ENCODE data around the gene TPGS1.

Gene TPGS1

GRCh38 chr19:517721-518597 is 10.7 kb downstream of the TPGS1 start:
- DNase-seq: no peak

DNA sequence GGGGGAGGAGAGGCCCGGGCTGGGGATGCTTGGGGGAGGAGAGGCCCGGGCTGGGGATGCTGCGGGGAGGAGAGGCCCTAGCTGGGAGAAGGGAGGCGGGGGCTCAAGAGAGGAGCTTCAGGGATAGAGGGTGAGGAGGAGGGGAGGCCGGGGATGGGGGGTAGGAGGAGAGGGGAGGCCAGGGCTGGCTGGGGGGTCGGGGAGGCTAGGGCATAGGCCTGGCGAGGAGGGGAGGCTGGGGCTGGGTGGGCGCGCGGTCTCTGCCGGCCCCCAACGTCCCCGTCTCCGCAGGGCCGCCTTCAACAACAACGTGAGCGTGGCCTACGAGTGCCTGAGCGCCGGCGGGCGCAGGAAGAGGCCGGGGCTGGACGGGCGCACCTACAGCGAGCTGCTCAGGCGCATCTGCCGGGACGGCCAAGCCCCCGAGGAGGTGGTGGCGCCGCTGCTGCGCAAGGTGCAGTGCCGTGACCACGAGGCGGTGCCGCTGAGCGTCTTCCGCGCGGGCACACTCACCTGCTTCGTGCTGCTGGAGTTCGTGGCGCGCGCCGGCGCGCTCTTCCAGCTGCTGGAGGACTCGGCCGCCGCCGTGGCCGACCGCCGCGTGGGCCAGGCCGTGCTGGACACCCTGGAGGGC is 11.4 kb downstream of the TPGS1 start:
- DNase-seq: peak in 1 of 56 donors; percentile 13

DNA sequence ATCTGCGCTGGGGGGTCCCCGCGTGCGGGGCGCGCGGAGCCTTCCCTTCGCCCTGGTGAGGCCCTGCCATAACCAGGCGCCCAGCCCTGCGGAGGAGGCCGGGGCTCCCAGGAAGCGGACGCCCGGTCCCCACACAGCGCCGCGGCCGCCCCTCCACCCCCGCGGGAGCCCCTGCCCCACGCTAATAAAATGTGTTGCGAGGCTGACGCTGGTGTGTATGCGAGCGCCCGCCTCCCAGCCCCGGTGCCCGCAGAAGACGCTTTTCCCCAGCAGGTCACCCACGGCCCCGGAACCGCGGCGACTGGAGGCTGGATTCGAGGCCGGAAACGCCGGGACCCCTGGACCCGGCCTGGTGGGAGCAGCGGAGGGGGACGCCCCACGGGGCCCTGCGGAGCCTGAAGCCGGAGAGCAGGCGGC is 12.2 kb downstream of the TPGS1 start:
- no peak for DNase-seq

DNA sequence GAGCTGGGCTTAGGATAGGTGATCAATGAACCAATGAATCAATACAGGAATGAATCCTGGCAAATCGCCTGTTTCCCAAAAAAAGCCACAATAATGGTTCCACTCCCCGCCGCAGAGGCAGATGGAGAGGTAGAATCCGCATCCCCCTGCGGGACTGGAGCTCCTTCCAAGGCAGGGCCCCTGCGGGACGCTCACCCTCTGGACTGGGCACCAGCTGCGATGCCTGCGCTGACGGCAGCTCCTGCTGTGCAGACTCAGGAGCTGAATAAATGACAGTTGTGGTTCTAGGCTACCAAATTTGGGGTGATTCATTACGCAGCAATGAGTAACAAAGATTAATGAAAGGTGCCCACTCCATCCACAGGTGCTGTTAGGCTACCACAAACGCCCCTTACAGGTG is 15.4 kb downstream of the TPGS1 start:
- DNase-seq: no peak

GRCh38 chr19:524062-524674 is 16.9 kb downstream of the TPGS1 start:
- no peak for DNase-seq

- DNase-seq: peak in 3 of 56 donors; percentile 20 to 50 (median 38)
Measured at GRCh38 chr19:525029-525428, 17.7 kb downstream of the TPGS1 start.

GRCh38 chr19:525857-526419 is 18.6 kb downstream of the TPGS1 start:
- DNase-seq: no peak

DNA sequence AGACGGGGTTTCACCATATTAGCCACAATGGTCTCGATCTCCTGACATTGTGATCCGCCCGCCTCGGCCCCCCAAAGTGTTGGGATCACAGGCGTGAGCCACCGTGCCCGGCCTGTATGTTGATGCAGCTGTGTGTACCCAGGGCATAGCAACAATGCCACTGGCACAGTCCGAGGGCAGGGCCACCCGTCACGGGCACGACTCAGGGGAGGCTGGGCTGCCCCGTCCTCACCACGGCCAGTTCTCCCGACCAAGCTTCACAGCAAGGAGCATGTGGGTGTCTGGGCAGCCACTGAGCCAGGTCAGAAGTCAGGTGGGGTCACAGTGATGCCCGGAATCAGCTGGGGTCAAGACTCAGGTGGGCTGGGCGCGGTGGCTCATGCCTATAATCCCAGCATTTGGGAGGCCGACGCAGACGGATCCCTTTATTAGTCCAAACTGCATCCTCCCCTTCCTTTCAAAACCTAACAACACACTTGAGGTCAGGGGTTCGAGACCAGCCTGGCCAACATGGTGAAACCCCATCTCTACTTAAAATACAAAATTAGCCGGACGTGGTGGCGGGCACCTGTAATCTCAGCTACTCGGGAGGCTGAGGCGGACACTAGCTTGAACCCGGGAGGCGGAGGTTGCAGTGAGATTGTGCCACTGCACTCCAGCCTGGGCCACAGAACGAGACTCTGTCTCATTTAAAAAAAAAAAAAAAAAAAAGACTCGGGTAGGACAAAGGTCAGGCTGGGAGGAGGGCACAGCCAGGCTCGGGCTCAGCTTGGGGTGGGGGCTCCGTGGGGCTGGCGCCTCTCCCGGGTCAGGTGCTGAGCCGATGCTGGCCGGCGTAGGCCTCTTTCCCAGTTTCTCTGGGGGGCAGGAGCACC is 23.1 kb downstream of the TPGS1 start:
- DNase-seq: no peak

GRCh38 chr19:531009-531752 is 23.9 kb downstream of the TPGS1 start:
- DNase-seq: peak in 50 of 56 donors; percentile 20 to 87 (median 67)

DNA sequence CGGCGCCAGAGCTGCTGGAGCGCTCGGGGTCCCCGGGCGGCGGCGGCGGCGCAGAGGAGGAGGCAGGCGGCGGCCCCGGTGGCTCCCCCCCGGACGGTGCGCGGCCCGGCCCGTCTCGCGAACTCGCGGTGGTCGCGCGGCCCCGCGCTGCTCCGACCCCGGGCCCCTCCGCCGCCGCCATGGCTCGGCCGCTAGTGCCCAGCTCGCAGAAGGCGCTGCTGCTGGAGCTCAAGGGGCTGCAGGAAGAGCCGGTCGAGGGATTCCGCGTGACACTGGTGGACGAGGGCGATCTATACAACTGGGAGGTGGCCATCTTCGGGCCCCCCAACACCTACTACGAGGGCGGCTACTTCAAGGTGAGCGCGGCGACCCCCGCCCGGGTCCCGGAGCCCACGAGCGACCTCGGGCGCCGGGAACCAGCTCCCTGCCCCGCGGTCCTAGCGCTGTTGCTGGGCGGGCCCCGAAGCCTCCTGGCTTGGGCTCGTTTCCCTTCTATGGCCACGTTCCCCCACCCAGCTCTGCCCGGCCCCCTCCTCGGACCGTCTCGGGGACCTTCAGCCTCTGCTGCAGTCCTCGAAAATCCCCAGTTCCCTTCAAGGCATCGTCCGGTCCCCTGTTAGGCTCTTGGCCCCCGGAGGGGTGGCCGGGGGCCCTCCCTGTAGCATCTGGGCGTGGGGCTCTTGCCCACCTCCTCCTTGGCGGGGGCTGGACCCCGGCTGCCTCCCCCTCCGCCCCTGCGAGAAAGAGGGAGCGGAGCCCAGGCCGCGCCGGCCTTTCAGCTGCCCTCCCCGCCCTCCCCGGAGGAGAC is 24.7 kb downstream of the TPGS1 start, which contains the start of gene CDC34:
CDC34 (plus strand) TSS at position 8 of the 808 bp plus-strand sequence; CDS start at position 180, 172 bp downstream.
- peak in 6 of 56 donors; percentile 35 to 54 (median 40) for DNase-seq

GRCh38 chr19:532561-533363 is 25.5 kb downstream of the TPGS1 start:
- peak in 55 of 56 donors; percentile 24 to 88 (median 70) for DNase-seq

GRCh38 chr19:533364-534058 is 26.2 kb downstream of the TPGS1 start:
- no peak for DNase-seq

DNA sequence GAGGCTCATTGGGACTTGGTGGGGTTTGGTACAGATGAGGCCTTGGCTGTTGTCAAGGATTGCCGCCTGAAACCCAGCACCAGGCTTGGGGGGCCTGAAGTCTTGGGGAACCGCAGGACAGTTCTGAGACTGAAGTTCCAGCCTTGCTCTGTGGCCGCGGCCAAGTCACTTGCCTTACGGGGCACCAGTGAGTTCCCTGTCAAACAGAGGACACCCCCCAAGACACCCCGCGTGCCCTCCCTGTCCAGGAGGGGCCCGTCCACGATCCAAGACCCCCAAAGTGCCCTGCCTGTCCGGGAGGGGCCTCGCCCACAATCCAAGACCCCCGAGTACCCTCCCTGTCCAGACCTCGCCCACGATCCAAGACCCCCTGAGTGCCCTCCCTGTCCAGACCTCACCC is 26.8 kb downstream of the TPGS1 start:
- no peak for DNase-seq

GRCh38 chr19:535017-535835 is 27.9 kb downstream of the TPGS1 start:
- no peak for DNase-seq

GRCh38 chr19:536031-536880 is 29.0 kb downstream of the TPGS1 start:
- no peak for DNase-seq
